HG03196 (cell line): ENCODE results near the gene GARIN5A.

Experiments
- ATAC-seq: cut with Tn5 transposase; IDR thresholded peaks from one replicate; pipeline ENCODE4 v1.9.1; 2021; ENCODE audit not compliant: unreplicated experiment

The GARIN5A gene

DNA sequence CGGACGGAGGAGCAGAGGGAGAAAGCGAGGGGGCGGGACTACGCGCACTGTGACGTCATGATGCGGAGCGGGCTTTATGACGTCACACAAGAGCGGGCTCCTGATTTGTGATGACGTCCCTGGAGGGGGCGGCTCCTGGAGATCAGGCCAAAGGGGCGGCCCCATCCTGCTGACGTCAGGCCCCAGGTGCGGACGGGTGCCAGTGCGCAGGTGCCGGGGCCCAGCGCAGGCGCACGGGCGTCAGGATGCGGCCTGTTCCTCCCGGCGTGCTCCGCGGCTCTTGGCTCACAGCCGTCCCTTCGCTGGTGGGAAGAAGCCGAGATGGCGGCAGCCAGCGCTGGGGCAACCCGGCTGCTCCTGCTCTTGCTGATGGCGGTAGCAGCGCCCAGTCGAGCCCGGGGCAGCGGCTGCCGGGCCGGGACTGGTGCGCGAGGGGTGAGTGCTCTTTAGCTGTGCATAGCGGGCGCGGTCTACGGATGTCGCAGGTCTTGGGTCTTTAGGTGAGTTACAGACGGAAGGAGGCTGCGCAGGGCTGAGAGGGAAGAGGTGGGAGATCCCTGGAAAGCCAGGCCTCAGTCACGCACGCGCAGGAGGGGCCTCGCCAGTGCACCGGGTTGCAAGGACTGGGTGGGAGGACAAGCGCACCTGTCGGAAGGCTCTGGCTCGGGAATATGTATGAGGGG lies at the start of gene GARIN5A, which contains the start of gene EMC10:
TSS of gene GARIN5A (minus strand) at position 625 of the 683 bp plus-strand sequence. CDS start at position 165, 460 bp downstream.
TSS of gene EMC10 (plus strand) at position 284 of the 683 bp plus-strand sequence. CDS start at position 322, 38 bp downstream.
- peak; percentile 85 for ATAC-seq

DNA sequence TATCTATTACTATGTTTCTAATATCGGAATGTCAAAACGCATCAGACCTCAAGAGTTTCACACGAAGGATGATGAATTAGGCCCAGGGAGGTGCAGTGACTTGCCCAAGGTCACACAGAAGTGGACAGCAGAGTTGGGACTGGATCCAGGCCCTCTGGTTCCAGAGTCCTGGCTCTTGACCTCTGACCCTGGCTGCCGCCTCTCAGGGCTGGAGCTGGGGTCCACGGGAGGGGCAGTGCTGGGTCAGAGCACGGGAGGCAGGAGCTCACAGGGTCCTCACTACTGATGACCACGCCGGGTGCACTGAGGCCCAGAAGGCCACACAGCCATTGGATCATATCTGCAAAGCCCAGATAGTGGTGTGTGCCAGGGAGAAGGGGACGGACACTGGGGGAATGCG lies 46.2 kb upstream of the GARIN5A start:
- ATAC-seq: no peak

DNA sequence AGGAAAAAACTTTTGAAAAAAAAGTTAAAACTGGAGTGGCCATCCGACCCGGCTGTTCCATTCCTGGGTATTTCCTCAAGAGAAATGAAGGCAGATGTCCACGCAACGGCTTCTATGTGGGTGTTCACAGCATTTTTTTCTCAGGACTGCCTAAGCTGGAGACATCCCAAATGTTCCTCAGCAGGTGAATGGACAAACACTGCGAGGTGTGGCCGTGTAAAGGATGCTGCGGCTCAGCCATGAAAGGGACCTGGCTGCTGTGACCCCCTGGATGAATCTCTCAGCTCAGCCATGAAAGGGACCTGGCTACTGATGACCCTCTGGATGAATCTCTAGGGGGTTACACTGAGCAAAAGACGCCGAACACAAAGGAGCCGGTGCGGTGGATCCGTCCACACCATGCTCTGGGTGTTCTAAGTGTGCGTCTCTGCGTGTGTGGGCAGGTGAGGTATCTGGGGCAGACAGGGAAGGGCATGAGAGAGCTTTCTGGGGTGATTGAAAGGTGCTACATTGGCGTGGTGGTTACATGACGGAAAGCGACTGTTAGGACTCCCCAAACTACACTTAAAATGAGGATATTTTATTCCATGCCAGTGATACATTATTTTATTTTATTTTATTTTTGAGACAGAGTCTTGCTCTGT lies 44.3 kb upstream of the GARIN5A start:
- no peak for ATAC-seq

DNA sequence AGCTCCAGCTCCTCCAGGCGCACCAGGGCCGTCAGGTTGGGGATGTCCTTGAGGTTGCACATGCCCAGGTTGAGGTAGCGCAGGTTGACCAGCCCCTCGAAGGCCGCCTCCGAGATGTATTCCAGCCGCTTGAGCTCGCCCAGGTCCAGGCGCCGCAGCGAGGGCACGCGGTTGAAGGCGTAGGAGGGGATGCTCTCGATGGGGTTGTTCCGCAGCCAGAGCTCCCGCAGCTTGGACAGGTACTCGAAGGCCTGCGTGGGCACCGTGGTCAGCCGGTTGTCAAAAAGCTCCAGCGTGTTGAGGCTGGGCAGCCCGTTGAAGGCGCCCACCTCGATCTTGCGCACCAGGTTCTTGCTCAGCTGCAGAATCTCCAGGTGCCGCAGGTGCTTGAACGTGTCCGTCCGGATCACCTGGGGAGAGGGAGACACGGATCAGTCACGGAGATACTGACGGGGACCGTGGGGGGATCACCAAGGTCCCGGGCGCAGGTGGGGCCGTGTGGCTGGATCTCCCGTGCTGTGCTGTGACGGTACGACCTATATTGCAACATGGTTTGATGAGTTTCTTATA lies 42.4 kb upstream of the GARIN5A start:
- no peak for ATAC-seq

DNA sequence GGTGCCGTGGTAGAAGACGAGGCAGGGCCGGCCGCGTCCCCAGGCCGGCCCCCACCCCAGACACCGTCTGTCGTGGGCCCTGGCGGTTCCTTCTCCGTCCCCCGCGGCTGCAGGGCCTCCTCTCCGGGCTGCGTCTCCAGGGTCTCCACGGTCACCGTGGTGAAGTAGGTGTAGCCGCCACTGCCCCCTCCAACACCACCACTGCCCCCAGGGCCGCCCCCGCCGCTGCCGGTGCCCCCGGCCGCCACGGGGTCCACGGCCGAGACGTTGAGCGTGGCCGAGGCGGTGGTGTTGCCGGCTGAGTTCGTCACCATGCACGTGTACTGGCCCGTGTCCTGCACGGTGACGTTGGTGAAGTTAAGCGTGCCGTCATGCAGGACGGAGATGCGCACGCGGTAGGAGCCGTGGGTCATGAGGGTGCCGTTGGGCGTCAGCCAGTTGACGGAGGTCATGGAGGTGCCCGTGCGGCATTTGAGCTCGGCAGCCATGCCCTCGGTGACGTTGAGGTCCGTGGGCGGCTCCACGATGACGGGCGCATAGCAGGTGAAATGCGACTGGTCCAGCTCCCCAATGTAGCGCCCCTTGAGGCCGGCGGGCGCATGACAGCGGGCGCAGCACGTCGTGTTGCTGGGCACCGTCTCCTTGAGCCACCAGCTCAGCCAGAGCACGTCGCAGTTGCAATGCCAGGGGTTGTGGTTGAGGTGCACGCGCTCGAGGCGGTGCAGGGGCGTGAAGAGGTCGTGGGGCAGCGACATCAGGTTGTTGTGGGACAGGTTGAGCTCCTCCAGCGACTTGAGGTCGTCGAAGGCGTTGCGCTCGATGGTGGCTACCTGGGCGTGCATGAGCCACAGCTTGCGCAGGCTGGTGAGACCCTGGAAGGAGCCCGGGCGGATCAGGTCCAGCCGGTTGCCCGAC lies 41.7 kb upstream of the GARIN5A start:
- no peak for ATAC-seq

DNA sequence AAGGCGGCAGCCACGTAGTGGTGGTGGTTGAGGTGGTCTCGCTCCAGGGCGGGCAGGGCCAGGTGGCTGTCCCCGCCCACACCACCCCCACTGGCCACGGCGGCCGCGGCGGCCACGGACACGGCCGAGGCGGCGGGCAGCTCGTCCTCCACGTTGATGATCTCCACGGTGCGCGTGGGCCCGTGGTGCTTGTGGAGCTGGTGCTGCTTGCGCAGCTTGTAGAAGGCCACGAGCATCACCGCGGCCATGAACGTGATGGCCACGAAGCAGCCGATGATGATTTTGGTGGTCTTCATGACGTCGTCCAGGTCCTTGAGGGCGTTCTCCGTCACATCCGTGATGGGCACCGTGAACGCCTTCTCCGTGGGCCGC lies 41.0 kb upstream of the GARIN5A start:
- ATAC-seq: no peak

DNA sequence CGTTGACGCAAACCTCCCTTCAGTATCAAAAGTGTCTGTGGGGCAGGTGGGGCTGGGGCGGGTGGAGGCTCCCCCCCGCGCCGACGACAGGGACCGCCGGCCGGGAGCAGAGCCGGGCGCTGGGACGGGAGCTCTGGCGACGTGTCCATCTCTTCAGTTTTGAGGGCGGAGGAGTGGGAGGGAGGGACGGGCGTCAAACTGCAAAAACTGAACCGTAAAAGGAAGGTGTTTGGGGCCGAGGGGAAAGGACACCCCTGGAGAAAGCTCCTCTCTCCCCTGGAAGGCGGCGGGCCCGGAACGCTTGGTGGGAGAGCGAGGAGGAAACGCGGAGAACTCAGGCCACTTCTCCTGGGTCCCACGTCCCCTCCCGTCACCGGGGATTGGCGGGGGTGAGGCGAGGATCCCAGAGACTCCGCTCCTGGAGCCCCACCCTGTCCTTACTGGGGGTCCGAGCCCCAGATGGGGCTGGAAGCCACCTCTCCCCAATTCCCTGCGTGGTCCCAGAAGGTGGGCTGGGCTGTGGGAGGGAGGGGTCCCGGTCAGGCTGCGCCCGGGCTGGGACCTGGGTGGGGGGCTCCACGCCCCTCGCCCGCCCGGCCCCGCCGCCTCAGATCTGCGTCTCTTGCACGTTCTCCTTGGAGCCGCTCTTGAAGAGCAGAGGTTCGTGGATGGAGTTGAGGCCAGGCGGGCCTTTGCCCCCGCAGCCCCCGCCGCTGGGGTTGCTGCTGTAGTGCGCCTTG lies 40.5 kb upstream of the GARIN5A start:
- no peak for ATAC-seq

DNA sequence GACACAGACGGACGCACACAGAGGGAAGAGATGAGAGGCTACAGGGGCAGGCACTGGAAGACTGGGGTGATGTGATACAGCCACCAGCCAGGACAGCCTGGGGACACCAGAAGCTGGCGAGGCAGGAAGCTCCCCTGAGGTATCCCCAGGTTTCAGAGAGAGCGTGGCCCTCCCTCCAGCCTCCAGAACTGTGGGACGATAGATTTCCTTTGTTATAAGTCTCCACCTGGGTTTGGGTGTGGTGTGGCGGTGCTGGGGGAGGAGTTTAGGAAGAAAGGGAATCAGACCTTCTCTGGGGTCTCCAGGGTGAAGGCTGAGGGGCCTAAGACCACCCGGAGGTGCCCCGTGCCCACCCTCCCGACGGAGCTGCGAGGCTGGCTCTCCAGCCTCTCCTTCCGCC lies 39.8 kb upstream of the GARIN5A start:
- ATAC-seq: no peak

DNA sequence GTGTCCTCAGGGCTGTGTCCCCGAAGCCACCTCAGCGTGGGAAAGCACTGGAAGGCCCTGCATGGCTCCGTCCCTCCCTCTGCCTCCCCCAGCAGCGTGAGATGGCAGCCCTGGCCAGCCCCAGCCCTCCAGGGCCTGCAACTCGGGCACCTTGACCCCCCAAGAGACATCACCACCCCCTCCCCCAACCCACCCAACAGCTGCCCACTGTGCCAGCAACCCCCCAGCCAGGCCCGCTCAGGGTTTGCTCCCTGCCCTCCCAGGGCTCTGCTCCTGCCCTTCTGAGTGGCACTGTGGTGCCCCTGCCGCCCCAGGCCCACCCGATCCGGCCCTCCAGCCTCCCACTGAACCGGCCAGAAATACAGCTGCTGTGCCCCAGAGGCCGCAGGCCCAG lies 38.5 kb upstream of the GARIN5A start:
- ATAC-seq: no peak

DNA sequence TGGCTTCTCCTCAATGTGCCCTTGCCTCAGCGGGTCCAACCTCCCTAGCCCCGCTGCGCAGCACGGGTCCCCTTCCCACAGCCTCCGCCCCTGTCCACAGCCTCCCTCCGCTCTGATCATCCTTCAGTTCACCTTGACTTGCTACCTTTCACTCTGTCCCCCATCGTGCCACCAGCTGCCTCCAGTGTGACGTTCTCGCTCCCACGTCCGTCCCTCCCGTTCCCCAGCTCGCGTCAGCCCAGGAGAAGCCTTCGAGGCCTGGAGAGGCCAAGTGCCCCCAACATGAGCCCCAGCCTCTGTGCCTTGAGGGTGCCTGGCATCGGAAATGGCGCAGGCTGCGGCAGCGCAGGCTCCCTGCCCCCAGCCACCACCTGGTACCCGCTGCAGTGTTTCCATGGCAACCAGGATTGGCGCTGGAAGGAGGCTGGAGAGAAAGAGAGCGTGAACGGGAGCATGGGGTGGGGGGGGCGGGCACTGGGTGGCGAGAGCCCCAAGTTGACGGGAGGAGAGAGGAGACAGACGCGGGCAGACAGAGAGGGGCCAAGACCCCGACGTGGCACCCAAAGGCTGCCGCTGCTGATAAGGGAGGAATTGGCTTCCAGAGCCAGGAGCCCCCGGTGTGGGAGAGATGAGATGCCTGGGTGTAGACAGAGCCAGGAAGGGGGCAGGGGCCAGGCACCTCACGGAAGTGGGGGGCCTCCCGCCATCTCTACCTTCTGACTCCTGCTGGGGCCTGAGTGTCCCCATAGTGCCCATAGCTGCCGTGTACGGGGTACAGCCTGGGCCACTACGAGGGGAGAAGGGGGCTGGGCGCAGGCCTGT lies 37.9 kb upstream of the GARIN5A start:
- ATAC-seq: no peak

DNA sequence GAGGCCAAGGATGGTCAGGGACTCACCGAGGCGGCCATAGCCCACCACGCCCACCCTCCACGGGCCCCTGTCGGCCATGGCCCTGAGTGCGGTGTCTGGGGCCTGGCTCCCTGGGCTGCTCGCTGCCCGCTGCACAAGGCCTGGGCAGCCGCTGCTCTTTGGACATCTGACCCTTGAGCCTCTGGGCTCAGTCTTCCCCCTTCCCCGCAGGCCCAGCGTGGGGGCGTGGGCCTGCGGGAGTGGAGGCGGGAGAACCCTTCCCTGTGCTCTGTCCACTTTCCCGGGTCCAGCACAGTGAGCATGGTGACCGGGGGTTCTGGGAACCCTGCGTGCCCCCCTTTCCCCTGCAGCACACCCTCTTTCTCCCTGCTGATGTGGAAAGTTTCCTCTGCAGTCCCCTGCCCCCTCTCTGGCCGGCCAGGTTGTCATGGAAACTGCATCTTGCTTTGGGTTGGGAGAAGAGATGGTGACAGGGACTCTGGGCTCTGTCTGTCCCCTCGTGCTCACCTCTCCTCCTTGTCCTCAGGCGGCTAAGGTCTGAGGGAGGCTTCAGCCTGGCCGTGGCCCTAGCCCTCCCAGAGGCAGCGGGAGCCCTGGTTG lies 37.2 kb upstream of the GARIN5A start, which contains the start of gene ASPDH:
TSS of gene ASPDH (minus strand) at position 168 of the 600 bp plus-strand sequence. CDS start at position 78, 90 bp downstream.
- no peak for ATAC-seq

DNA sequence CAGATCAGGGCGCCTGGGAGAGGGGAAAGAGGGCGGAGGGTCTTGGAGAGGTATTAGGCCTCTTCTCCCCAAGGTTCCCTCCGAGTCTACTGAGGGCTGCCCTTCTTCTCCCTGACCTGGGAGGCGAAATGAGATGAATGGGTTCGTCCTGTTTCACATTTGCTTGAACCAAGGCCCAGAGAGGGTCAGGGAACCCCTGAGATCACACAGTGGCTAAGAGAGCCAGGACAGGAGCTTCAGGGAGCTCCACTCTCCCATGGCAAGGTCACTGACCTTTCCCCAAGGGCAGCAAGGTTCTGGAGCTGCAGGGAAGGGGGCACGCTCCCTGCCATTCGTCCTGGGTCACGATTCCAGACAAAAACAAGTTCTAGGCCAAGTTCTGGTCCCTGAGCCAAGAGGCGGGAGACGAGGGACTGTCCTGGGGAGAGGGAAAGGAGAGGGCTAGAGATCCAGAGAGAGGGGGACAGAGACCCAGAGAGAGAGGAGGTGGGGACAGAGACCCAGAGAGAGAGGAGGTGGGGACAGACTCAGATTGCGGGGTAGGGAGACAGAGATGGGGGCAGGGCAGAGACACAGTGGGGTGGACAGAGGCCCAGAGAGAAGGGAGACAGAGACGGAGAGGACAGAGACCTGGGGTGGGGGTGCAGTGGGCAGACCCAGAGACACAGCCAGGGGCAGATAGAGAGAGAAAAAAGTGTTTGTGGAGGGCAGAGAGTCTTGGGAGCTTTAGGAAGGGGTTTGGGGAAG lies 36.5 kb upstream of the GARIN5A start:
- ATAC-seq: no peak

DNA sequence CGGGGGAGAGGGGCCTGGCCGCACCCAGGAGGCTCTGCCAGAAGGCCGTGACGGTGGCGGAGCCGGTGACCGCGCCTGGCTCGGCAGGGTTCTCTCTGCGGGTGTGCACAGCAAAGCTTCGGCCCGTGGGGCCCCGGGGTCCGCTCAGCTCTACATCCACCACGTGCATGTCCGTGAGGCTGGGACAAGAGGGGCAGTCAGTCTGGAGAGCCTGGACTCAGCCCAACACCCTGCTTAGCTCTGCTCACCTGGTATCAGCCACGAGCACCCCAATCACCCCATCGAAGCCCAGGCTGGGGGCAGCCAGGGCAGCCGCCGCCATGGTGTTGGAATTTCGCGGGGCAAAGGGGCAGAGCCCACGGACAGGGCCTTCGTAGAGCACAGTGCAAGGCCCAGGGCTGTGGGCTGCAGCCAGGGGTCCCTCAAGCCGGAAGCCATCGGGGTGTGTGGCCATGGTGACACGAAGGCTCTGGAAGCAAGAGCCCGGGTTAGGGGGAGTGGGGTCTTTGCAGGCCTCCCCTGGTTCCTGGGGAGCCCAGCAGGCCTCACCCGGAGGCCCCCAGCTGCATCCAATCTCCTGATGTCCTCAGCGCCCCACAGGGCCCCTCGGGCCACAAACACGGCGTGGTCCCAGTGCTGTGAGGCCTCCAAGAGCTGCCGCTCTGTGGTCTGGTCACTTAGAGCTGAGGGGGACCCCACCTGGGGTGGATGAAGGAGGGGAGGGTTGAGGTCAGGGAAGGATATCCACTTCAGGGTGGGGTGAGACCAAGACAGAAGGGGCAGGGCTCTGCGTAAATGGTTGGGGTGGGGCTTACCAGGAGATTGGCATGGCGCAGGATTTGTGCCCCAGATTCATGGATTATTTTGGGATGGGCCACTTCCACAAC lies 35.7 kb upstream of the GARIN5A start:
- no peak for ATAC-seq

DNA sequence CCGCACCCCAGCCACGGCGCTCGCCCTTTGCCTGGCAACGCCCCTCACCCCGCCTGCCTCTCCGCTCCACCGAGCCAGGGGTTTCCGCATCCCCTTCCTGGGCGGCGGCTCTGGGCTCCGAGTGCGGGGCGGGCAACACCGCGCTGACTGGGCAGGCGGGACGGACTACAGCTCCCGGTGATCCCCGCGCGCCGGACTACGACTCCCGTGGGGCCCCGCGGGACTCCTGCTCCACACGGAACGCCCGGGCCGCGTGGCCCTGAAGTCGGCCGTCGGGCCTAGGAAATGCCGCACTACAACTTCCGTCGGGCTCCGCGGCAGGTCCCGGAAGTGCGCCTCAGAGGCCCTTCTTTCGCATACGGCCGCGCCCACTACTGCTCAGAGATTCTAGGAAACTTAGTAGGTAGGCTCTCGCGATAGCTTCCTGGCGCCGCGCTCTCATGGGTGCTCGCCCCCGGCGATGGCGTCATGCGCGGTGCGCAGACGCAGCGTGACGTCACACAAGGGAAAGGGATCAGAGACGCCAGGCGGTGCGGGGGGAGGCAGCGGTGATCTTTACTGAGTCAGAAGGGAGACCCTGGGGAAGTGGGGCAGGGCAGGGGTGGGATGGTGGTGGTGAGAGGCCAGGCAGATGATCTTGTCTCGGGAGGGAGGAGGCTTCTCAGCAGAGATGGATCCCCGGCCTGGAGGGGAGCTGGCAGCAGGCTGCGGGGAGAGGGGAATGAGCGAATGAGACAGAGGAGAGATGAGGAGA lies 34.6 kb upstream of the GARIN5A start, which contains the start of gene JOSD2:
TSS of gene JOSD2 (minus strand) at position 123 of the 754 bp plus-strand sequence. CDS start 760 bp downstream, outside the sequence.
- ATAC-seq: peak; percentile 81

DNA sequence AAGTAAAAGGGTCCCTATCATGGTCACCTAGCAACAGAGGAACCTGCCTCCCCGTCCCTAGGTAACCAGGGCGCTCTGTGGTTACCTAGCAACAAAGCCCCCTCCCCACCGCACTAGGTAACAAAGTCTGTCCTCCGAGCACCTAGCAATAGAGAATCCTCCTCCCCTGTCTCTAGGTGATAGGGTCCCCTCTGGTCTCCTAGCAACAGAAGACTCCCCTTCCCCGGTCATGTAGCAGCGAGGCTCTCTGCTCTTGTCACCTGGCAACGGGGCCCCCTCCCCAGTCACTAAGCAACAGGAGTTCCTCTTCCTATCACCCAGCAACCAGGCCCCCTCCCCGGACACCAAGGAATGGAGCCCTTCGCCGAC lies 34.0 kb upstream of the GARIN5A start:
- no peak for ATAC-seq

DNA sequence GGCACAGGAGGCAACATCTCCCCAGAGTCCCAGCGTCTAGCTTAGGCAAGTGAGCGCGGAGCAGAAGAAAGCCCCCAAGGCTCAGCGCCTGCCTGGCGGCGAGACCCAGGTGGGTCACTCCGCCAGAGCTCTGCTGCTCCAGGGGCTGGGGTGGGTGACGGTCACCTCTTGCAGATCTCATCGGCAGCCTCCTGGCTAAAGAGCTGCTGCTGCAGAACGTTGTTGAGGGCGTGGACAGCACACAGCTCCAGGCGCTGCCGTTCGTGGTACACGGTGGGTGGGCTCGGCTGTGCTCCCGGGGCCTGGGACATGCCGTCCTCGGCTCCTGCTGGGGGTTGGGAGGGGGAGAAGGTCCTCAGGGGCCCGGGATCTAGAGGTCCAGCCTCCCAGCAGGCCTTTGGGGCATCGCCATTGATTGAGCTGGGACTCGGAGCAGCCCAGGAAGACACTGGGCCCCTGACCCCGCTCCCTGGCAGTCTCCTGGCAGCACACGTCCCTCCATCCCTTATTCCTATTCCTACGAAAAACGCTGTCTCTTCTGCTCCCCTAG lies 33.5 kb upstream of the GARIN5A start:
- no peak for ATAC-seq
